Measurements from ENCODE around the gene SIGMAR1. TPM values are rescaled to one million over a fixed set of nuclear protein-coding genes. Genes with fewer than 3 reads are reported as not detected.

SIGMAR1 gene
- 56.8 TPM for total RNA-seq

GRCh38 chr9:34637356-34638137 is at the start of gene SIGMAR1:
SIGMAR1 (minus strand) TSS chr9:34637787; CDS start chr9:34637697, 90 bp downstream.
- peak; percentile 95 for DNase-seq (ENCODE audit: low spot score)

GRCh38 chr9:34686732-34687131 is 49.1 kb upstream of the SIGMAR1 start:
- DNase-seq (ENCODE audit: low spot score) = no peak

GRCh38 chr9:34686231-34686630 is 48.6 kb upstream of the SIGMAR1 start:
- no peak for DNase-seq (ENCODE audit: low spot score)

GRCh38 chr9:34685591-34685990 is 48.0 kb upstream of the SIGMAR1 start:
- no peak for DNase-seq (ENCODE audit: low spot score)

- no peak for DNase-seq (ENCODE audit: low spot score)
These were observed 47.2 kb upstream of the SIGMAR1 start for GRCh38 chr9:34684816-34685215.

GRCh38 chr9:34684145-34684544 is 46.6 kb upstream of the SIGMAR1 start:
- no peak for DNase-seq (ENCODE audit: low spot score)

- no peak for DNase-seq (ENCODE audit: low spot score)
These were observed 38.3 kb upstream of the SIGMAR1 start for GRCh38 chr9:34675869-34676268.

- peak; percentile 62 for DNase-seq (ENCODE audit: low spot score)
These were observed 37.6 kb upstream of the SIGMAR1 start for GRCh38 chr9:34675048-34675714.

GRCh38 chr9:34674440-34674839 is 36.9 kb upstream of the SIGMAR1 start:
- no peak for DNase-seq (ENCODE audit: low spot score)

GRCh38 chr9:34671307-34671706 is 33.7 kb upstream of the SIGMAR1 start:
- no peak for DNase-seq (ENCODE audit: low spot score)

- no peak for DNase-seq (ENCODE audit: low spot score)
These were observed 32.4 kb upstream of the SIGMAR1 start for GRCh38 chr9:34669809-34670562.

GRCh38 chr9:34665381-34666250 is 28.0 kb upstream of the SIGMAR1 start:
- DNase-seq (ENCODE audit: low spot score) = peak; percentile 96

GRCh38 chr9:34665067-34665380 is 27.4 kb upstream of the SIGMAR1 start:
- DNase-seq (ENCODE audit: low spot score) = no peak

GRCh38 chr9:34664281-34665066 is 26.9 kb upstream of the SIGMAR1 start:
- peak; percentile 90 for DNase-seq (ENCODE audit: low spot score)

GRCh38 chr9:34663303-34663605 is 25.7 kb upstream of the SIGMAR1 start:
- DNase-seq (ENCODE audit: low spot score) = no peak

GRCh38 chr9:34662526-34663302 is 25.1 kb upstream of the SIGMAR1 start, which contains the start of gene CCL27:
CCL27 (minus strand) TSS chr9:34662657; CDS start chr9:34662633, 24 bp downstream.
- no peak for DNase-seq (ENCODE audit: low spot score)

- DNase-seq (ENCODE audit: low spot score) = no peak
These were observed 22.1 kb upstream of the SIGMAR1 start for GRCh38 chr9:34659592-34660253.

- DNase-seq (ENCODE audit: low spot score) = no peak
These were observed 20.9 kb upstream of the SIGMAR1 start for GRCh38 chr9:34658461-34658860.

GRCh38 chr9:34656992-34657391 is 19.4 kb upstream of the SIGMAR1 start:
- no peak for DNase-seq (ENCODE audit: low spot score)

- no peak for DNase-seq (ENCODE audit: low spot score)
These were observed 17.8 kb upstream of the SIGMAR1 start for GRCh38 chr9:34655394-34655793.
